GM12878 (cell line): ENCODE results near the gene CHRNA5.

ENCODE experiments used
- ATF2 ChIP-seq: IDR thresholded peaks from 2 replicates; pipeline ENCODE4 v1.6.1; 2012; ENCODE audit warnings: low read length, inconsistent platforms
- CEBPB ChIP-seq, 2 experiments: fragments of 150-350 bp in 1 of 2; IDR thresholded peaks; 2 replicates each; pipeline ENCODE4 v1.6.1; 2012 to 2014; ENCODE audit warnings: low read depth in 2 of 2, low read length in 2 of 2, borderline replicate concordance in 1 of 2, inconsistent platforms in 1 of 2
- CTCF ChIP-seq, 3 experiments: IDR thresholded peaks in 2 of 3; conservative IDR thresholded peaks in 1 of 3; 2 replicates each; pipeline ENCODE4 v1.5.1; 2011; ENCODE audit warnings: low read depth in 3 of 3, low read length in 3 of 3, mild to moderate bottlenecking in 3 of 3, control low read depth in 2 of 3, moderate library complexity in 2 of 3, inconsistent platforms in 1 of 3, mixed read lengths in 1 of 3; ENCODE audit not compliant: control insufficient read depth in 2 of 3, insufficient read depth in 1 of 3; ENCODE audit errors: extremely low read depth in 1 of 3
- FOS ChIP-seq: IDR thresholded peaks from 3 replicates; pipeline ENCODE4 v1.6.1; 2011; ENCODE audit warnings: borderline replicate concordance; ENCODE audit not compliant: insufficient read length; ENCODE audit errors: extremely low read depth
- HSF1 ChIP-seq: fragments of 150-350 bp; IDR thresholded peaks from 2 replicates; pipeline ENCODE4 v1.6.1; 2014; ENCODE audit warnings: mild to moderate bottlenecking, low read depth, low read length
- IKZF1 ChIP-seq: fragments of 450-650 bp; conservative IDR thresholded peaks from 2 replicates; pipeline ENCODE4 v1.6.1; 2017; ENCODE audit warnings: antibody characterized with exemption, mild to moderate bottlenecking
- NFIC ChIP-seq: IDR thresholded peaks from 2 replicates; pipeline ENCODE4 v1.6.1; 2012; ENCODE audit warnings: low read depth, mild to moderate bottlenecking, inconsistent platforms, low read length, moderate library complexity
- NFYB ChIP-seq: IDR thresholded peaks from 2 replicates; pipeline ENCODE4 v1.6.1; 2011; ENCODE audit warnings: low read depth, mild to moderate bottlenecking, low read length, improper control_type of control experiment, moderate library complexity; ENCODE audit not compliant: insufficient read depth
- RBBP5 ChIP-seq: fragments of 200-600 bp; sonication (generic); conservative IDR thresholded peaks from 2 replicates; pipeline ENCODE4 v1.6.1; 2016
- REST ChIP-seq: IDR thresholded peaks from 2 replicates; pipeline ENCODE4 v1.6.1; 2012; ENCODE audit warnings: mild to moderate bottlenecking, low read depth, low read length
- ZNF217 ChIP-seq: fragments of 450-650 bp; IDR thresholded peaks from 2 replicates; pipeline ENCODE4 v1.6.1; 2017; ENCODE audit warnings: antibody characterized with exemption, mild to moderate bottlenecking

- no peak for TF ChIP-seq IKZF1
- TF ChIP-seq CTCF (IDR thresholded peaks at IDR 0.05 in 2 of 3, conservative IDR thresholded peaks at IDR 0.05 in 1 of 3; ENCODE audit: control insufficient read depth in 2 of 3, extremely low read depth in 1 of 3, insufficient read depth in 1 of 3, low read depth in 3 of 3, low read length in 3 of 3): no peak
- TF ChIP-seq REST: no peak
- TF ChIP-seq ZNF217: no peak
- TF ChIP-seq ATF2: no peak
- no peak for TF ChIP-seq CEBPB (IDR thresholded peaks at IDR 0.05; ENCODE audit: borderline replicate concordance in 1 of 2, low read depth in 2 of 2, low read length in 2 of 2)
- no peak for TF ChIP-seq NFYB
- no peak for TF ChIP-seq NFIC
- no peak for TF ChIP-seq HSF1
- TF ChIP-seq RBBP5: no peak
- no peak for TF ChIP-seq FOS
Measured at GRCh38 chr15:78635346-78635745, 70.0 kb downstream of the CHRNA5 start.
